ENCODE data around the gene USP2.

Gene USP2

GRCh38 chr11:119419834-119420492 is 38.5 kb upstream of the USP2 start:
- no peak overlapping the region for H3K27ac ChIP-seq
- no peak overlapping the region for H3K4me3 ChIP-seq (ENCODE audit: low read depth in 1 of 2, low read length in 1 of 2)
- H3K36me3 ChIP-seq, result no peaks in the 10 kb centered on the region
- no peaks in the 10 kb centered on the region for H3K9me3 ChIP-seq
- no peaks in the 10 kb centered on the region for H3K4me1 ChIP-seq (ENCODE audit: control insufficient read depth in 1 of 2, insufficient read depth in 1 of 2, low read depth in 1 of 2, low read length in 1 of 2)
- peaks cover 57% of the 10 kb centered on the region for H3K27me3 ChIP-seq
- TF ChIP-seq CTCF (IDR thresholded peaks at IDR 0.05), result no peak

- H3K4me3 ChIP-seq (ENCODE audit: low read depth in 1 of 2, low read length in 1 of 2), result no peak overlapping the region
- H3K27me3 ChIP-seq, result peaks cover 50% of the 10 kb centered on the region
- H3K36me3 ChIP-seq, result no peaks in the 10 kb centered on the region
- no peaks in the 10 kb centered on the region for H3K9me3 ChIP-seq
- no peak overlapping the region for H3K27ac ChIP-seq
- TF ChIP-seq CTCF (IDR thresholded peaks at IDR 0.05), result no peak
- no peaks in the 10 kb centered on the region for H3K4me1 ChIP-seq (ENCODE audit: control insufficient read depth in 1 of 2, insufficient read depth in 1 of 2, low read depth in 1 of 2, low read length in 1 of 2)
Measured at GRCh38 chr11:119419246-119419645, 37.8 kb upstream of the USP2 start.

- TF ChIP-seq CTCF (IDR thresholded peaks at IDR 0.05), result no peak
- no peak overlapping the region for H3K27ac ChIP-seq
- no peak overlapping the region for H3K4me3 ChIP-seq (ENCODE audit: low read depth in 1 of 2, low read length in 1 of 2)
- H3K36me3 ChIP-seq, result no peaks in the 10 kb centered on the region
- no peaks in the 10 kb centered on the region for H3K9me3 ChIP-seq
- H3K27me3 ChIP-seq, result peaks cover 45% of the 10 kb centered on the region
- no peaks in the 10 kb centered on the region for H3K4me1 ChIP-seq (ENCODE audit: control insufficient read depth in 1 of 2, insufficient read depth in 1 of 2, low read depth in 1 of 2, low read length in 1 of 2)
Measured at GRCh38 chr11:119418759-119419158, 37.3 kb upstream of the USP2 start.

GRCh38 chr11:119417726-119418540 is 36.4 kb upstream of the USP2 start:
- peaks cover 37% of the 10 kb centered on the region for H3K27me3 ChIP-seq
- no peak overlapping the region for H3K4me3 ChIP-seq (ENCODE audit: low read depth in 1 of 2, low read length in 1 of 2)
- no peak for TF ChIP-seq CTCF (IDR thresholded peaks at IDR 0.05)
- H3K4me1 ChIP-seq (ENCODE audit: control insufficient read depth in 1 of 2, insufficient read depth in 1 of 2, low read depth in 1 of 2, low read length in 1 of 2), result no peaks in the 10 kb centered on the region
- H3K9me3 ChIP-seq, result no peaks in the 10 kb centered on the region
- H3K27ac ChIP-seq, result no peak overlapping the region
- H3K36me3 ChIP-seq, result no peaks in the 10 kb centered on the region

- no peaks in the 10 kb centered on the region for H3K36me3 ChIP-seq
- H3K27ac ChIP-seq, result no peak overlapping the region
- no peaks in the 10 kb centered on the region for H3K4me1 ChIP-seq (ENCODE audit: control insufficient read depth in 1 of 2, insufficient read depth in 1 of 2, low read depth in 1 of 2, low read length in 1 of 2)
- H3K4me3 ChIP-seq (ENCODE audit: low read depth in 1 of 2, low read length in 1 of 2), result no peak overlapping the region
- TF ChIP-seq CTCF (IDR thresholded peaks at IDR 0.05), result no peak
- peaks cover 27% of the 10 kb centered on the region for H3K27me3 ChIP-seq
- no peaks in the 10 kb centered on the region for H3K9me3 ChIP-seq
Measured at GRCh38 chr11:119416606-119417580, 35.4 kb upstream of the USP2 start.
